ENCODE data around the gene FAM200C. TPM values are rescaled to one million over a fixed set of nuclear protein-coding genes. Genes with fewer than 3 reads are reported as not detected.

Gene FAM200C
- total RNA-seq, 2 donors from 2014 or later = 1.8 to 2.3 TPM

GRCh38 chr5:160349249-160349934, 50.5 kb downstream of the FAM200C start:
- no peaks in the 10 kb centered on the region for H3K36me3 ChIP-seq
- H3K4me1 ChIP-seq = no peaks in the 10 kb centered on the region
- no peak overlapping the region for H3K9ac ChIP-seq (ENCODE audit: low read depth in 2 of 2, low read length in 2 of 2)
- no peak for TF ChIP-seq CTCF (IDR thresholded peaks at IDR 0.05)
- intact Hi-C loops (cut with DNase I) = loop anchor here (5.0 kb wide), 1 partner anchor 327 kb away; no protein-coding TSS in a partner anchor
- H3K27me3 ChIP-seq = no peaks in the 10 kb centered on the region
- no peak for DNase-seq
- no peak overlapping the region for H3K4me3 ChIP-seq
- no peak overlapping the region for H3K27ac ChIP-seq
- no peaks in the 10 kb centered on the region for H3K9me3 ChIP-seq

- intact Hi-C loops (cut with DNase I) = loop anchor here (5.0 kb wide), 1 partner anchor 326 kb away; no protein-coding TSS in a partner anchor
- Histone ChIP-seq H3K4me3 (no peak overlapping the region), H3K27me3 (no peaks in the 10 kb centered on the region), H3K9me3 (no peaks in the 10 kb centered on the region), H3K36me3 (no peaks in the 10 kb centered on the region), H3K9ac (ENCODE audit: low read depth in 2 of 2, low read length in 2 of 2) (no peak overlapping the region), H3K27ac (no peak overlapping the region), H3K4me1 (no peaks in the 10 kb centered on the region)
- DNase-seq = no peak
- no peak for TF ChIP-seq CTCF (IDR thresholded peaks at IDR 0.05)
Measured at GRCh38 chr5:160348080-160348479, 51.8 kb downstream of the FAM200C start.

GRCh38 chr5:160347448-160347847, 52.4 kb downstream of the FAM200C start:
- H3K36me3 ChIP-seq = no peaks in the 10 kb centered on the region
- H3K4me3 ChIP-seq = no peak overlapping the region
- H3K9me3 ChIP-seq = no peaks in the 10 kb centered on the region
- H3K9ac ChIP-seq (ENCODE audit: low read depth in 2 of 2, low read length in 2 of 2) = no peak overlapping the region
- DNase-seq = no peak
- no peak overlapping the region for H3K27ac ChIP-seq
- no peaks in the 10 kb centered on the region for H3K4me1 ChIP-seq
- TF ChIP-seq CTCF (IDR thresholded peaks at IDR 0.05) = no peak
- intact Hi-C loops (cut with DNase I) = loop anchor here (5.0 kb wide), 1 partner anchor 325 kb away; no protein-coding TSS in a partner anchor
- H3K27me3 ChIP-seq = no peaks in the 10 kb centered on the region

Other genes with a start within 250 kb of the FAM200C start
- not detected for gene FABP6, start 170.5 kb downstream of the FAM200C start, total RNA-seq
- 10 to 100 TPM; 14.6 to 21.6 TPM for gene CCNJL, start 87.5 kb downstream of the FAM200C start, total RNA-seq
- 1 to 10 TPM in 1 of 2 donors, under 1 TPM in 1; 0.64 to 1.0 TPM for gene C1QTNF2, start 29.4 kb downstream of the FAM200C start, total RNA-seq
- 10 to 100 TPM; 31.5 to 48.8 TPM for gene SLU7, start 19.0 kb upstream of the FAM200C start, total RNA-seq
- gene PTTG1, start 21.8 kb upstream of the FAM200C start, total RNA-seq = 100 to 1,000 TPM in 1 of 2 donors, 10 to 100 TPM in 1; 37.0 to 104 TPM

Data from colonic mucosa (tissue), 4 donors.